NCI-H1092 (cell line): ENCODE measurements around the gene STIL.
"Not testable (repeated sequence)": the region's sequence is repeated elsewhere in the genome, so short reads cannot be mapped to it uniquely, and the experiment has no call there.

Source experiments
- DNase-seq: peaks from one replicate; lab custom pipeline; 2025; lab: John Stamatoyannopoulos, UW

Gene STIL

GRCh38 chr1:47319968-47320367 is 6.0 kb upstream of the STIL start:
- DNase-seq, result not testable (repeated sequence)

GRCh38 chr1:47317841-47318240 is 3.9 kb upstream of the STIL start:
- no peak for DNase-seq

- no peak for DNase-seq
These were observed 4.5 kb downstream of the STIL start for GRCh38 chr1:47309427-47309826.

GRCh38 chr1:47302472-47302871 is 11.5 kb downstream of the STIL start:
- no peak for DNase-seq

- DNase-seq, result no peak
These were observed 15.8 kb downstream of the STIL start for GRCh38 chr1:47298025-47298699.

- no peak for DNase-seq
These were observed 18.4 kb downstream of the STIL start for GRCh38 chr1:47295579-47295978.

GRCh38 chr1:47294863-47295262 is 19.1 kb downstream of the STIL start:
- not testable (repeated sequence) for DNase-seq

- not testable (repeated sequence) for DNase-seq
These were observed 25.8 kb downstream of the STIL start for GRCh38 chr1:47288116-47288515.

- DNase-seq, result no peak
These were observed 33.8 kb downstream of the STIL start for GRCh38 chr1:47280142-47280541.

- no peak for DNase-seq
These were observed 37.1 kb downstream of the STIL start for GRCh38 chr1:47276850-47277249.

GRCh38 chr1:47275811-47276210 is 38.1 kb downstream of the STIL start:
- not testable (repeated sequence) for DNase-seq

GRCh38 chr1:47265529-47265928 is 48.4 kb downstream of the STIL start:
- DNase-seq, result not testable (repeated sequence)

GRCh38 chr1:47262787-47263413 is 51.0 kb downstream of the STIL start:
- DNase-seq, result no peak

- DNase-seq, result no peak
These were observed 56.7 kb downstream of the STIL start for GRCh38 chr1:47257224-47257623.

GRCh38 chr1:47252795-47253194 is 61.2 kb downstream of the STIL start:
- DNase-seq, result no peak

GRCh38 chr1:47252369-47252768 is 61.6 kb downstream of the STIL start:
- DNase-seq, result no peak

- DNase-seq, result no peak
These were observed 64.2 kb downstream of the STIL start for GRCh38 chr1:47249755-47250154.

GRCh38 chr1:47244339-47244862 is 69.5 kb downstream of the STIL start:
- DNase-seq, result no peak

GRCh38 chr1:47243910-47244309 is 70.0 kb downstream of the STIL start:
- DNase-seq, result no peak

- DNase-seq, result no peak
These were observed 72.5 kb downstream of the STIL start for GRCh38 chr1:47241114-47242113.

GRCh38 chr1:47238935-47239592 is 74.9 kb downstream of the STIL start:
- DNase-seq, result no peak

- no peak for DNase-seq
These were observed 78.1 kb downstream of the STIL start for GRCh38 chr1:47235806-47236205.
